GM21737 (cell line): ENCODE measurements around the gene RBP4.

Experiments used
- ATAC-seq: cut with Tn5 transposase; IDR thresholded peaks from one replicate; pipeline ENCODE4 v1.9.1; 2021; ENCODE audit warnings: mild to moderate bottlenecking, moderate library complexity; ENCODE audit not compliant: unreplicated experiment

RBP4 gene

GRCh38 chr10:93601146-93601773 lies at the start of gene RBP4:
TSS of gene RBP4 (minus strand) at chr10:93601235. CDS start at chr10:93601028, 207 bp downstream.
- no peak for ATAC-seq

GRCh38 chr10:93639791-93640190 lies 38.8 kb upstream of the RBP4 start:
- ATAC-seq, result no peak

- no peak for ATAC-seq
Observed at GRCh38 chr10:93630625-93631557, 29.9 kb upstream of the RBP4 start.

- ATAC-seq, result no peak
Observed at GRCh38 chr10:93629647-93630305, 28.7 kb upstream of the RBP4 start.

- ATAC-seq, result no peak
Observed at GRCh38 chr10:93628858-93629257, 27.8 kb upstream of the RBP4 start.

GRCh38 chr10:93622942-93623341 lies 21.9 kb upstream of the RBP4 start:
- no peak for ATAC-seq

- ATAC-seq, result no peak
Observed at GRCh38 chr10:93620925-93621324, 19.9 kb upstream of the RBP4 start.

GRCh38 chr10:93615576-93616235 lies 14.7 kb upstream of the RBP4 start:
- ATAC-seq, result no peak

GRCh38 chr10:93614101-93614825 lies 13.2 kb upstream of the RBP4 start:
- ATAC-seq, result no peak

GRCh38 chr10:93613126-93613525 lies 12.1 kb upstream of the RBP4 start:
- no peak for ATAC-seq

- no peak for ATAC-seq
Observed at GRCh38 chr10:93612311-93612710, 11.3 kb upstream of the RBP4 start, which contains the start of gene PDE6C. TSS of gene PDE6C (plus strand) at chr10:93612537. CDS start at chr10:93612726, 189 bp downstream.

GRCh38 chr10:93608421-93608820 lies 7.4 kb upstream of the RBP4 start:
- ATAC-seq, result no peak

- ATAC-seq, result no peak
Observed at GRCh38 chr10:93604146-93604545, 3.1 kb upstream of the RBP4 start.

GRCh38 chr10:93603023-93603422 lies 2.0 kb upstream of the RBP4 start:
- no peak for ATAC-seq

GRCh38 chr10:93601774-93602162 lies 733 bp upstream of the RBP4 start:
- ATAC-seq, result no peak

- ATAC-seq, result no peak
Observed at GRCh38 chr10:93600446-93601145, 439 bp downstream of the RBP4 start.

- no peak for ATAC-seq
Observed at GRCh38 chr10:93599778-93600177, 1.3 kb downstream of the RBP4 start.

GRCh38 chr10:93599335-93599734 lies 1.7 kb downstream of the RBP4 start:
- ATAC-seq, result no peak

- no peak for ATAC-seq
Observed at GRCh38 chr10:93598157-93598556, 2.9 kb downstream of the RBP4 start.
